Tibial artery (tissue), 4 donors: ENCODE results near the gene KNL1.

ENCODE experiments used
- DNase-seq, 2 donors: peaks; one replicate each; pipeline ENCODE4 v3.0.0-alpha.2; 2019
- H3K27ac ChIP-seq, 2 donors: fragments of 200-600 bp; sonication (generic) in 1 of 2; 1 replicate in 1 of 2; 2 replicates in 1 of 2; pipeline ENCODE4 v1.5.1; 2018 to 2019; ENCODE audit warnings: mild to moderate bottlenecking in 1 of 2
- H3K27me3 ChIP-seq, 2 donors: fragments of 200-600 bp; sonication (generic) in 1 of 2; one replicate each; pipeline versions ENCODE4 v1.5.1 to v1.6.0; 2016 to 2019
- H3K36me3 ChIP-seq, 3 donors: fragments of 200-600 bp; sonication (generic) in 2 of 3; one replicate each; pipeline ENCODE4 v1.5.1; 2016 to 2019; ENCODE audit warnings: mild to moderate bottlenecking in 2 of 3
- H3K4me1 ChIP-seq, 4 donors: fragments of 200-600 bp; sonication (generic) in 2 of 4; 1 replicate in 3 of 4; 2 replicates in 1 of 4; pipeline ENCODE4 v1.5.1; 2016 to 2019
- H3K4me3 ChIP-seq, 2 donors: fragments of 200-600 bp; sonication (generic) in 1 of 2; 1 replicate in 1 of 2; 2 replicates in 1 of 2; pipeline ENCODE4 v1.5.1; 2018 to 2019; ENCODE audit warnings: mild to moderate bottlenecking in 2 of 2
- H3K9me3 ChIP-seq, 3 donors: fragments of 200-600 bp; sonication (generic) in 1 of 3; one replicate each; pipeline ENCODE4 v1.5.1; 2016 to 2019
- CTCF ChIP-seq, 2 experiments: fragments of 200-600 bp in 1 of 2; fragments of 450-650 bp in 1 of 2; IDR thresholded peaks; one replicate each; pipeline ENCODE4 v1.5.1; 2017 to 2019; ENCODE audit warnings: antibody characterized with exemption in 2 of 2, mild to moderate bottlenecking in 1 of 2, moderate library complexity in 1 of 2
- intact Hi-C: fragments of 100-400 bp; cut with DNase I; formaldehyde crosslinking; loops from one replicate; pipeline ENCODE4 v1.15.0; 2023; ENCODE audit warnings: low total_unique reads

KNL1 gene

GRCh38 chr15:40550341-40551037 lies 43.6 kb upstream of the KNL1 start:
- Histone ChIP-seq H3K4me1 (no peaks in the 10 kb centered on the region), H3K4me3 (no peak overlapping the region), H3K36me3 (peaks cover 9 to 56% (median 50%) of the 10 kb centered on the region in 3 donors), H3K27ac (no peak overlapping the region), H3K9me3 (no peaks in the 10 kb centered on the region), H3K27me3 (no peaks in the 10 kb centered on the region)
- no peak for TF ChIP-seq CTCF (IDR thresholded peaks at IDR 0.05)
- intact Hi-C loops = no loop called here
- DNase-seq = no peak

- no peak overlapping the region for H3K4me3 ChIP-seq
- no peaks in the 10 kb centered on the region for H3K27me3 ChIP-seq
- H3K4me1 ChIP-seq = no peaks in the 10 kb centered on the region
- intact Hi-C loops = no loop called here
- no peak for TF ChIP-seq CTCF (IDR thresholded peaks at IDR 0.05)
- no peak for DNase-seq
- H3K36me3 ChIP-seq = peaks cover 14 to 56% (median 49%) of the 10 kb centered on the region in 3 donors
- no peak overlapping the region for H3K27ac ChIP-seq
- H3K9me3 ChIP-seq = no peaks in the 10 kb centered on the region
These were observed 39.9 kb upstream of the KNL1 start for GRCh38 chr15:40554161-40554525.

- no peak for DNase-seq
- intact Hi-C loops = no loop called here
- H3K36me3 ChIP-seq = peaks cover 14 to 45% (median 42%) of the 10 kb centered on the region in 3 donors
- no peaks in the 10 kb centered on the region for H3K9me3 ChIP-seq
- no peak for TF ChIP-seq CTCF (IDR thresholded peaks at IDR 0.05)
- no peaks in the 10 kb centered on the region for H3K27me3 ChIP-seq
- H3K27ac ChIP-seq = no peak overlapping the region
- H3K4me1 ChIP-seq = no peaks in the 10 kb centered on the region
- H3K4me3 ChIP-seq = no peak overlapping the region
These were observed 38.2 kb upstream of the KNL1 start for GRCh38 chr15:40555876-40556275.

- intact Hi-C loops = no loop called here
- Histone ChIP-seq H3K4me3 (no peak overlapping the region), H3K27me3 (no peaks in the 10 kb centered on the region), H3K9me3 (no peaks in the 10 kb centered on the region), H3K4me1 (peaks cover 0 to 12% (median 1%) of the 10 kb centered on the region in 4 donors), H3K27ac (no peak overlapping the region), H3K36me3 (peaks cover 5 to 45% (median 32%) of the 10 kb centered on the region in 3 donors)
- TF ChIP-seq CTCF (IDR thresholded peaks at IDR 0.05) = no peak
- no peak for DNase-seq
These were observed 34.9 kb upstream of the KNL1 start for GRCh38 chr15:40558952-40559742.

- H3K27me3 ChIP-seq = no peaks in the 10 kb centered on the region
- H3K36me3 ChIP-seq = peaks cover 0 to 15% (median 9%) of the 10 kb centered on the region in 3 donors
- no peak for TF ChIP-seq CTCF (IDR thresholded peaks at IDR 0.05)
- peaks cover 0 to 19% (median 4%) of the 10 kb centered on the region in 4 donors for H3K4me1 ChIP-seq
- H3K9me3 ChIP-seq = no peaks in the 10 kb centered on the region
- no peak for DNase-seq
- H3K4me3 ChIP-seq = no peak overlapping the region
- intact Hi-C loops = loop anchor here (10.0 kb wide), 1 partner anchor 118 kb away; the partner anchor contains the start of gene BAHD1
- no peak overlapping the region for H3K27ac ChIP-seq
These were observed 31.4 kb upstream of the KNL1 start for GRCh38 chr15:40562691-40563090.
